ENCODE measurements around the gene SMAD2. TPM values are rescaled to one million over a fixed set of nuclear protein-coding genes. Genes with fewer than 3 reads are reported as not detected.
A peak's percentile ranks its signal among the peaks of the same experiment; 100 is the strongest.
"Not testable (repeated sequence)": the region's sequence is repeated elsewhere in the genome, so short reads cannot be mapped to it uniquely, and the experiment has no call there.

The SMAD2 gene
- total RNA-seq, 1 experiment from 2014 or later = 97.0 TPM

GRCh38 chr18:47968006-47968676, 37.7 kb upstream of the SMAD2 start:
- Histone ChIP-seq H3K27ac (no peak overlapping the region), H4K20me1 (ENCODE audit: insufficient read depth) (no peaks in the 10 kb centered on the region), H2AFZ (no peak overlapping the region), H3K4me1 (replicated peaks; ENCODE audit: insufficient read depth) (no peaks in the 10 kb centered on the region), H3K9me3 (ENCODE audit: insufficient read depth, low read depth) (no peaks in the 10 kb centered on the region), H3K4me3 (no peak overlapping the region), H3K79me2 (ENCODE audit: low read depth) (no peaks in the 10 kb centered on the region), H3K4me2 (no peak overlapping the region), H3K36me3 (ENCODE audit: low read depth) (no peaks in the 10 kb centered on the region), H3K9me2 (ENCODE audit: insufficient read depth) (peaks cover 6% of the 10 kb centered on the region; the same call in 1 of the 2 replicates), H3K27me3 (ENCODE audit: insufficient read depth, low read depth) (no peaks in the 10 kb centered on the region; the same call in 1 of the 2 replicates), H3F3A (ENCODE audit: insufficient read depth, low read depth) (no peaks in the 10 kb centered on the region)
- intact Hi-C loops (cut with micrococcal nuclease; ENCODE audit: unreplicated experiment) = no loop called here
- POLR2A ChIA-PET (ENCODE audit: unreplicated experiment) = no interaction called here
- no peak for TF ChIP-seq CTCF (conservative IDR thresholded peaks at IDR 0.05)
- TF ChIP-seq EZH2 (IDR thresholded peaks at IDR 0.05; ENCODE audit: low read depth) = no peak
- CTCF ChIA-PET = no interaction called here
- TSS peak; percentile 80 for BruUV-seq (replicated peaks)
- DNase-seq = peak in 1 of 2 experiments; percentile 20

- peaks cover 22% of the 10 kb centered on the region; the same call in 1 of the 2 replicates for H3K27me3 ChIP-seq (ENCODE audit: insufficient read depth, low read depth)
- H3K36me3 ChIP-seq (ENCODE audit: low read depth) = no peaks in the 10 kb centered on the region
- no peaks in the 10 kb centered on the region for H3K79me2 ChIP-seq (ENCODE audit: low read depth)
- no peaks in the 10 kb centered on the region for H3K4me1 ChIP-seq (replicated peaks; ENCODE audit: insufficient read depth)
- ChIA-PET CTCF (no interaction called here), POLR2A (ENCODE audit: unreplicated experiment) (no interaction called here)
- no peak overlapping the region for H3K27ac ChIP-seq
- no TSS peak for BruUV-seq (replicated peaks)
- no peak overlapping the region for H3K4me3 ChIP-seq
- H3K4me2 ChIP-seq = no peak overlapping the region
- peaks cover 18% of the 10 kb centered on the region for H3K9me3 ChIP-seq (ENCODE audit: insufficient read depth, low read depth)
- no peaks in the 10 kb centered on the region for H4K20me1 ChIP-seq (ENCODE audit: insufficient read depth)
- intact Hi-C loops (cut with micrococcal nuclease; ENCODE audit: unreplicated experiment) = no loop called here
- TF ChIP-seq EZH2 (IDR thresholded peaks at IDR 0.05; ENCODE audit: low read depth) = no peak
- H3K9me2 ChIP-seq (ENCODE audit: insufficient read depth) = no peaks in the 10 kb centered on the region
- no peak overlapping the region for H2AFZ ChIP-seq
- no peak for DNase-seq
- H3F3A ChIP-seq (ENCODE audit: insufficient read depth, low read depth) = no peaks in the 10 kb centered on the region
Measured at GRCh38 chr18:47964053-47964452, 33.6 kb upstream of the SMAD2 start.

GRCh38 chr18:47961003-47961402, 30.5 kb upstream of the SMAD2 start:
- DNase-seq; BruUV-seq (replicated peaks); H3K4me3 ChIP-seq; H2AFZ ChIP-seq; POLR2A ChIA-PET (ENCODE audit: unreplicated experiment); H3K4me2 ChIP-seq; CTCF ChIA-PET; intact Hi-C loops (cut with micrococcal nuclease; ENCODE audit: unreplicated experiment); H3K36me3 ChIP-seq (ENCODE audit: low read depth); H3K4me1 ChIP-seq (replicated peaks; ENCODE audit: insufficient read depth); H3K27ac ChIP-seq; H3K9me2 ChIP-seq (ENCODE audit: insufficient read depth); H3F3A ChIP-seq (ENCODE audit: insufficient read depth, low read depth); H4K20me1 ChIP-seq (ENCODE audit: insufficient read depth); H3K79me2 ChIP-seq (ENCODE audit: low read depth): not testable (repeated sequence)
- Histone ChIP-seq H3K27me3 (ENCODE audit: insufficient read depth, low read depth) (peaks cover 38% of the 10 kb centered on the region), H3K9me3 (ENCODE audit: insufficient read depth, low read depth) (peaks cover 18% of the 10 kb centered on the region)

- CTCF ChIA-PET = no interaction called here
- no peaks in the 10 kb centered on the region for H4K20me1 ChIP-seq (ENCODE audit: insufficient read depth)
- H3K27me3 ChIP-seq (ENCODE audit: insufficient read depth, low read depth) = peaks cover 13% of the 10 kb centered on the region
- no peak overlapping the region for H3K4me2 ChIP-seq
- no peaks in the 10 kb centered on the region for H3K4me1 ChIP-seq (replicated peaks; ENCODE audit: insufficient read depth)
- intact Hi-C loops (cut with micrococcal nuclease; ENCODE audit: unreplicated experiment) = no loop called here
- H3F3A ChIP-seq (ENCODE audit: insufficient read depth, low read depth) = no peaks in the 10 kb centered on the region
- DNase-seq = no peak
- H3K36me3 ChIP-seq (ENCODE audit: low read depth) = no peaks in the 10 kb centered on the region
- BruUV-seq (replicated peaks) = no TSS peak
- POLR2A ChIA-PET (ENCODE audit: unreplicated experiment) = no interaction called here
- H3K79me2 ChIP-seq (ENCODE audit: low read depth) = no peaks in the 10 kb centered on the region
- no peaks in the 10 kb centered on the region for H3K9me2 ChIP-seq (ENCODE audit: insufficient read depth)
- H3K9me3 ChIP-seq (ENCODE audit: insufficient read depth, low read depth) = no peaks in the 10 kb centered on the region
- H3K4me3 ChIP-seq = no peak overlapping the region
- H2AFZ ChIP-seq = no peak overlapping the region
- TF ChIP-seq CTCF (conservative IDR thresholded peaks at IDR 0.05) (no peak), EZH2 (IDR thresholded peaks at IDR 0.05; ENCODE audit: low read depth) (no peak)
- no peak overlapping the region for H3K27ac ChIP-seq
Measured at GRCh38 chr18:47953471-47953931, 23.0 kb upstream of the SMAD2 start.
